K562 (cell line): ENCODE results near the gene TESMIN. TPM values are rescaled to one million over a fixed set of nuclear protein-coding genes. Genes with fewer than 3 reads are reported as not detected.

ENCODE experiments used
- HDAC1 ChIP-seq, 2 experiments: fragments of 450-650 bp; IDR thresholded peaks; 2 replicates each; pipeline ENCODE4 v1.6.1; 2016 to 2017; ENCODE audit warnings: inconsistent platforms in 1 of 2, mild to moderate bottlenecking in 1 of 2, moderate library complexity in 1 of 2
- L3MBTL2 ChIP-seq: fragments of 450-650 bp; IDR thresholded peaks from 2 replicates; pipeline ENCODE4 v1.6.1; 2016; ENCODE audit warnings: mild to moderate bottlenecking, moderate library complexity
- PHF21A ChIP-seq: fragments of 450-650 bp; IDR thresholded peaks from 2 replicates; pipeline ENCODE4 v1.6.1; 2017; ENCODE audit warnings: low read depth, borderline replicate concordance
- POLR3A ChIP-seq: IDR thresholded peaks from 2 replicates; pipeline ENCODE4 v1.6.1; 2011; ENCODE audit warnings: borderline replicate concordance, mild to moderate bottlenecking, moderate library complexity; ENCODE audit not compliant: insufficient read length, insufficient read depth; ENCODE audit errors: extremely low read depth
- PTBP1 ChIP-seq: fragments of 200-400 bp; formaldehyde crosslinking; IDR thresholded peaks from 2 replicates; pipeline ENCODE4 v1.6.1; 2017; ENCODE audit warnings: low read depth, low read length
- RBM22 ChIP-seq: fragments of 200-400 bp; formaldehyde crosslinking; IDR thresholded peaks from 2 replicates; pipeline ENCODE4 v1.6.1; 2018; ENCODE audit warnings: low read length, low read depth; ENCODE audit not compliant: poor library complexity, severe bottlenecking
- SMARCB1 ChIP-seq: IDR thresholded peaks from 2 replicates; pipeline ENCODE4 v1.6.1; 2011; ENCODE audit warnings: improper control_type of control experiment, low read depth; ENCODE audit not compliant: insufficient read length
- STAT5B ChIP-seq: fragments of 250-450 bp; sonication (Bioruptor Pico); IDR thresholded peaks from 2 replicates; pipeline ENCODE4 v1.8.0; 2021; ENCODE audit warnings: mild to moderate bottlenecking, inconsistent platforms
- STAT6 ChIP-seq: sonication (generic); formaldehyde crosslinking; IDR thresholded peaks from 2 replicates; pipeline ENCODE4 v1.8.1; 2023; ENCODE audit warnings: mild to moderate bottlenecking, missing genetic modification reagents
- TAF15 ChIP-seq: fragments of 200-400 bp; formaldehyde crosslinking; IDR thresholded peaks from 2 replicates; pipeline ENCODE4 v1.6.1; 2017; ENCODE audit warnings: mild to moderate bottlenecking, low read depth, low read length, moderate library complexity
- TAL1 ChIP-seq: fragments of 450-650 bp; IDR thresholded peaks from 2 replicates; pipeline ENCODE4 v1.6.1; 2016; ENCODE audit warnings: mild to moderate bottlenecking
- THRB ChIP-seq: fragments of 450-650 bp; formaldehyde crosslinking; conservative IDR thresholded peaks from 2 replicates; pipeline ENCODE4 v1.4.0; 2022; ENCODE audit warnings: mild to moderate bottlenecking, missing genetic modification characterization
- ZFP36 ChIP-seq: fragments of 150-350 bp; IDR thresholded peaks from 2 replicates; pipeline ENCODE4 v1.6.1; 2018; ENCODE audit warnings: low read length, low read depth; ENCODE audit not compliant: partially characterized antibody
- ZFPM2 ChIP-seq: fragments of 250-450 bp; sonication (Bioruptor Pico); IDR thresholded peaks from 2 replicates; pipeline ENCODE4 v1.5.1; 2022; ENCODE audit warnings: mild to moderate bottlenecking
- ZNF146 ChIP-seq: IDR thresholded peaks from one replicate; pipeline ENCODE4 v1.6.1; 2018; ENCODE audit warnings: missing compliant biosample characterization; ENCODE audit not compliant: unreplicated experiment
- ZNF384 ChIP-seq: IDR thresholded peaks from 2 replicates; pipeline ENCODE4 v1.6.1; 2012; ENCODE audit warnings: low read depth, low read length, improper control_type of control experiment
- ZNF551 ChIP-seq: fragments of 250-450 bp; sonication (Bioruptor Pico); IDR thresholded peaks from 2 replicates; pipeline ENCODE4 v1.5.0; 2021; ENCODE audit warnings: mild to moderate bottlenecking, moderate library complexity
- ZNF780A ChIP-seq: fragments of 250-450 bp; sonication (Bioruptor Pico); IDR thresholded peaks from 2 replicates; pipeline ENCODE4 v1.5.0; 2021; ENCODE audit warnings: mild to moderate bottlenecking
- polyA plus RNA-seq, 8 experiments: library from polyadenylated mRNA; depleted of rRNA in 4 of 8; stranded (reverse) in 5 of 8; unstranded in 3 of 8; fragments of >200 nt; fragmentation: Nextera tagmentation in 2 of 8; fragmentation: Illumina TruSeq in 1 of 8; extraction: Ambion mirVana in 2 of 8; extraction: Trizol in 1 of 8; gene quantifications; 2 replicates each; pipeline versions ENCODE4 v1.2.1 to v1.2.3, GENCODE V29; 2011 to 2014; ENCODE audit warnings: inconsistent platforms in 1 of 8, missing spikeins in 1 of 8
- total RNA-seq, 7 experiments: library from RNA; depleted of rRNA in 6 of 7; stranded (reverse); fragments of >200 nt in 6 of 7; fragmentation: Illumina TruSeq in 2 of 7; extraction: Trizol in 2 of 7; gene quantifications; 2 replicates each; pipeline versions ENCODE4 v1.2.1 to v1.2.3, GENCODE V29; 2011 to 2021; ENCODE audit warnings: low replicate concordance in 1 of 7
- TF ChIP-seq, protein P1 (sequence below): fragments of 450-650 bp; IDR thresholded peaks from 2 replicates; pipeline ENCODE4 v1.6.1; 2016; ENCODE audit warnings: low read depth

Gene TESMIN
- total and polyA plus RNA-seq, 9 of the 15 experiments (the other 6 are each of a cell fraction or from before 2014, with no cell fraction given), result 8.9 to 50.5 (median 15.0) TPM

- TF ChIP-seq L3MBTL2 (peak; percentile 83), TAL1 (no peak), ZNF551 (no peak), THRB (CRISPR knock-in tag) (no peak), TAF15 (no peak), SMARCB1 (no peak), POLR3A (no peak), PHF21A (no peak), STAT5B (CRISPR knock-in tag) (no peak), ZNF384 (no peak), ZFP36 (no peak), PTBP1 (no peak), HDAC1 (IDR thresholded peaks at IDR 0.05) (no peak), ZFPM2 (CRISPR knock-in tag) (no peak), ZNF780A (CRISPR knock-in tag) (no peak), ZNF146 (CRISPR knock-in tag) (no peak), STAT6 (CRISPR knock-in tag) (no peak), RBM22 (no peak)
- TF ChIP-seq, protein P1, sequence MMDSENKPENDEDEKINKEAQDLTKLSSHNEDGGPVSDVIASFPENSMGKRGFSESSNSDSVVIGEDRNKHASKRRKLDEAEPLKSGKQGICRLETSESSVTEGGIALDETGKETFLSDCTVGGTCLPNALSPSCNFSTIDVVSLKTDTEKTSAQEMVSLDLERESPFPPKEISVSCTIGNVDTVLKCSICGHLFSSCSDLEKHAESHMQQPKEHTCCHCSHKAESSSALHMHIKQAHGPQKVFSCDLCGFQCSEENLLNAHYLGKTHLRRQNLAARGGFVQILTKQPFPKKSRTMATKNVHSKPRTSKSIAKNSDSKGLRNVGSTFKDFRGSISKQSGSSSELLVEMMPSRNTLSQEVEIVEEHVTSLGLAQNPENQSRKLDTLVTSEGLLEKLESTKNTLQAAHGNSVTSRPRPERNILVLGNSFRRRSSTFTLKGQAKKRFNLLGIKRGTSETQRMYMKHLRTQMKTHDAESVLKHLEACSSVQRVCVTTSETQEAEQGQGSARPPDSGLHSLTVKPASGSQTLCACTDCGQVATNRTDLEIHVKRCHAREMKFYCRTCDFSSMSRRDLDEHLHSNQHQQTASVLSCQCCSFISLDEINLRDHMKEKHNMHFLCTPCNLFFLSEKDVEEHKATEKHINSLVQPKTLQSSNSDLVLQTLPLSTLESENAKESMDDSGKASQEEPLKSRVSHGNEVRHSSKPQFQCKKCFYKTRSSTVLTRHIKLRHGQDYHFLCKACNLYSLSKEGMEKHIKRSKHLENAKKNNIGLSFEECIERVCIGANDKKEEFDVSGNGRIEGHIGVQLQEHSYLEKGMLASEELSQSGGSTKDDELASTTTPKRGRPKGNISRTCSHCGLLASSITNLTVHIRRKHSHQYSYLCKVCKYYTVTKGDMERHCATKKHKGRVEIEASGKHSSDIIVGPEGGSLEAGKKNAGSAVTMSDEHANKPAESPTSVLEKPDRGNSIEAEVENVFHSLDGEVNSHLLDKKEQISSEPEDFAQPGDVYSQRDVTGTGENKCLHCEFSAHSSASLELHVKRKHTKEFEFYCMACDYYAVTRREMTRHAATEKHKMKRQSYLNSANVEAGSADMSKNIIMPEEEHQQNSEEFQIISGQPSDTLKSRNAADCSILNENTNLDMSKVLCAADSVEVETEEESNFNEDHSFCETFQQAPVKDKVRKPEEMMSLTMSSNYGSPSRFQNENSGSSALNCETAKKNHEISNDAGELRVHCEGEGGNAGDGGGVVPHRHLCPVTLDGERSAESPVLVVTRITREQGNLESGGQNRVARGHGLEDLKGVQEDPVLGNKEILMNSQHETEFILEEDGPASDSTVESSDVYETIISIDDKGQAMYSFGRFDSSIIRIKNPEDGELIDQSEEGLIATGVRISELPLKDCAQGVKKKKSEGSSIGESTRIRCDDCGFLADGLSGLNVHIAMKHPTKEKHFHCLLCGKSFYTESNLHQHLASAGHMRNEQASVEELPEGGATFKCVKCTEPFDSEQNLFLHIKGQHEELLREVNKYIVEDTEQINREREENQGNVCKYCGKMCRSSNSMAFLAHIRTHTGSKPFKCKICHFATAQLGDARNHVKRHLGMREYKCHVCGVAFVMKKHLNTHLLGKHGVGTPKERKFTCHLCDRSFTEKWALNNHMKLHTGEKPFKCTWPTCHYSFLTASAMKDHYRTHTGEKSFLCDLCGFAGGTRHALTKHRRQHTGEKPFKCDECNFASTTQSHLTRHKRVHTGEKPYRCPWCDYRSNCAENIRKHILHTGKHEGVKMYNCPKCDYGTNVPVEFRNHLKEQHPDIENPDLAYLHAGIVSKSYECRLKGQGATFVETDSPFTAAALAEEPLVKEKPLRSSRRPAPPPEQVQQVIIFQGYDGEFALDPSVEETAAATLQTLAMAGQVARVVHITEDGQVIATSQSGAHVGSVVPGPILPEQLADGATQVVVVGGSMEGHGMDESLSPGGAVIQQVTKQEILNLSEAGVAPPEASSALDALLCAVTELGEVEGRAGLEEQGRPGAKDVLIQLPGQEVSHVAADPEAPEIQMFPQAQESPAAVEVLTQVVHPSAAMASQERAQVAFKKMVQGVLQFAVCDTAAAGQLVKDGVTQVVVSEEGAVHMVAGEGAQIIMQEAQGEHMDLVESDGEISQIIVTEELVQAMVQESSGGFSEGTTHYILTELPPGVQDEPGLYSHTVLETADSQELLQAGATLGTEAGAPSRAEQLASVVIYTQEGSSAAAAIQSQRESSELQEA, result no peak
Observed at GRCh38 chr11:68780829-68781228, 29.5 kb upstream of the TESMIN start (continued).
